Fibroblast of skin of abdomen (primary cell): ENCODE results near the gene HEXIM2.
"Not testable (repeated sequence)": the region's sequence is repeated elsewhere in the genome, so short reads cannot be mapped to it uniquely, and the experiment has no call there.

Experiments used
- DNase-seq: peaks from one replicate; pipeline ENCODE4 v3.0.0-alpha.2; 2013

Gene HEXIM2

GRCh38 chr17:45171338-45172231, 9.9 kb downstream of the HEXIM2 start:
- DNase-seq, result peak; percentile 48

- no peak for DNase-seq
These were observed 10.5 kb downstream of the HEXIM2 start for GRCh38 chr17:45172232-45172540.

DNA sequence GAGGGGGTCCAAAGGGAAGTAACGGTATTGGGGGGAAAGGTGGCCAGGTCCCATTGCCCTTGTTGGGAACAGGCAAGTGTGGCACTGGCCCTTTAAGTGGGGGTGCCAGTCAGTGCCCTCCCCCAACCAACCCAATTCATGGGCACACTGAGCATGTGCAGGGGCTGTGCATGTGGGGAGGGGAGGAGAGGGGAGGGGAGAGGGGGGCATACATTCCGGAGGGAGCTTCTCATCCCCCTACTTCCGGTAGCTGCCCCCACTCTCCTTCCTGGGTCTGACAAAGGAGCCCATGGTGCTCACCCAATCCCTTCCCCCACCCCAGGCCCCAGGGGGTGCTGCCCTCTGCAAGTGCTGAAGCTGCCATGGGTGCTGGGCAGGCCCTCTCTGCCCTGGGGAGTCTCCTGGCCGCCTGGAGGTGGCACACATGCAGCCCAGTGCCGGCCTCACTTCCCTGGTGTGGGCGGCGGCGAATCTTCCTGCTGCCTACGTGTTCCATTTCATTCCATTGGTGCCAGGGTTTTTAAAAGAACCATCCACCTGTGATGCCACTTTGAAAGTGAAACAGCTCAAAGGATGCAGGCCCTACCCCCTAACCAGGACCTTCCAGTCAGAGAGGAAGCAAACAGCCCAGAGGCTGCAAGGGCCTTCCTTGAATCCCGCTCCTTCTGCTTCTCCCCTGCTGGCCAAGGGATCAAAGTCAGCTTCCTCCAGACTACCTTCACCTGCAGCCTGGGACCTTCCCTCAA, 11.0 kb downstream of the HEXIM2 start:
- peak; percentile 90 for DNase-seq

GRCh38 chr17:45175759-45176115, 14.1 kb downstream of the HEXIM2 start:
- DNase-seq, result no peak

DNA sequence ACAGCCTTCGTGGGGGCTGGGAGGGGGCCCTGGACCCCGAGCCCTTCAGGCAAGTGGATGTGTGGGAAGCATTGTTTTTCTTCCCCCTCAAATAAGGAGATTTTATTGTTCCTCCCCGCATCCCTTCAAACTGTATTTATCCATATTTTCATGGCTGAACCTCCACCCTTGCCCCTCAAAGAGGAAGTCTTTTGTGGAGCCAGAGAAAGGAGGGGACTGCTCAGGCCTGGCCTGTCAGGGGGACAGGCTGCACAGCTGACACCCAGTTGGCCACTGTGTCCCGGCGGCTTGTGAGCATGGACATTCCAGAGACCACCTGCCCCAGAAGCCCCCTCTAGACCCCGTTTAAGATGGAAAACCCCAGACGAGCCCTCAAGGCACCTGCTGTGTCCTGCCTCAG, 15.9 kb downstream of the HEXIM2 start:
- DNase-seq, result no peak

GRCh38 chr17:45184144-45184543, 22.5 kb downstream of the HEXIM2 start:
- no peak for DNase-seq

DNA sequence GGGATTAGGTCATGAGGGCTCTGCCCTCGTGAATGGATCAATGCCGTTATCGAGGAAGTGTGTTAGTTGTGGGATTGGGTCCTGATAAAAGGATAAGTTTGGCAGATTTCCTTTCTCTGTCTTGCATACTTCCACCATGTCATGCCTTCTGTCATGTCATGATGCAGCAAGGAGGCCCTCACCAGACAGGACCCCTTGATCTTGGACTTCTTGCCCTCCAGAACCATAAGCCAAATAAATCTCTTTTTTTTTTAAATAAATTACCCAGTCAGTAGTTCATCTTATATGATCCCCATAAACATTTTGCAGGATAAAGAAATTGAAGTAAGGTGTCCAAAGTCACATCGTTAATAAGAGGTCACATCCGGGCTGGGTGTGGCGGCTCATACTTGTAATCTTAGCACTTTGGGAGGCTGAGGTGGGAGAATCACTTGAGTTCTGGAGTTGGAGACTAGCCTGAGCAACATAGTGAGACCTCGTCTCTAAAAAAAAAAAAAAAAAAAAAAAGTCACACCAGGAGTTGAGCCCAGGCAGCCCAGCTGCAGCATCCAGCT, 25.2 kb downstream of the HEXIM2 start:
- no peak for DNase-seq

DNA sequence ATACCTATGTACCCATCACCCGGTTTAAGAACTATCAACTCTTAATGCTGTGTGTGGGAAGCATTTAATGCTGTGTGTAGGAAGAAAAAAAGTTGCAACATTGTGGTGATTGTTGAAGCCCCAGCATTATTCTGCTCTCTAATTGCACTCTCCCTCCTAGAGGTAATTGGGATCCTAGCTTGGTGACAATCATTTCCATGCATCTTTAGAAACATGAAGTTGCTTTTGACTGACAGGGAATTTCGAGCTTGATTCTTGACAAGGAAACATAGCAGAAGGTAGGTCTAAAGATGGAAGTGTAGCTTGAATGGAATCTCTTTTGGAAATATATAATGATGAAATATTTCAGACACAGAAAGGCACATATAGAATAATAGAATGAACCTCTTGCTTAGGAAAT, 27.3 kb downstream of the HEXIM2 start:
- DNase-seq, result no peak

- DNase-seq, result no peak
These were observed 29.0 kb downstream of the HEXIM2 start for GRCh38 chr17:45190503-45191255.

DNA sequence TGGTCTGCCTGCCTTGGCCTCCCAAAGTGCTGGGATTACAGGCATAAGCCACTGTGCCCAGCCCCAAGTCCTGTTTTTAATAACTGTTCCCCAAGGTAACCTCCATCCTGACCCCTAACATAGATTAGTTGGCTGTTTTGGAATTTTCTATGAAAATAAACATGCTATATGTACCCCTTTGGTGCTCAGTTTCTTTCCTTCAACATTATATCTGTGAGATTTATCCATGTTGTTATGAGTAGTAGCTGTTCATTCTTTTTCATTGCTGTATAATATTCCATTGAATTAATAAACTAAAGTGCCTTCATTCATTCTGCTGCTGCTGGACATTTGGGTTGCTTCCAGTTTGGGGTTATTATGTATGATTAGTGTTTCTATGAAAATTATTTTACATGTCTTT, 33.7 kb downstream of the HEXIM2 start:
- DNase-seq, result no peak

GRCh38 chr17:45197108-45197507, 35.4 kb downstream of the HEXIM2 start:
- no peak for DNase-seq

DNA sequence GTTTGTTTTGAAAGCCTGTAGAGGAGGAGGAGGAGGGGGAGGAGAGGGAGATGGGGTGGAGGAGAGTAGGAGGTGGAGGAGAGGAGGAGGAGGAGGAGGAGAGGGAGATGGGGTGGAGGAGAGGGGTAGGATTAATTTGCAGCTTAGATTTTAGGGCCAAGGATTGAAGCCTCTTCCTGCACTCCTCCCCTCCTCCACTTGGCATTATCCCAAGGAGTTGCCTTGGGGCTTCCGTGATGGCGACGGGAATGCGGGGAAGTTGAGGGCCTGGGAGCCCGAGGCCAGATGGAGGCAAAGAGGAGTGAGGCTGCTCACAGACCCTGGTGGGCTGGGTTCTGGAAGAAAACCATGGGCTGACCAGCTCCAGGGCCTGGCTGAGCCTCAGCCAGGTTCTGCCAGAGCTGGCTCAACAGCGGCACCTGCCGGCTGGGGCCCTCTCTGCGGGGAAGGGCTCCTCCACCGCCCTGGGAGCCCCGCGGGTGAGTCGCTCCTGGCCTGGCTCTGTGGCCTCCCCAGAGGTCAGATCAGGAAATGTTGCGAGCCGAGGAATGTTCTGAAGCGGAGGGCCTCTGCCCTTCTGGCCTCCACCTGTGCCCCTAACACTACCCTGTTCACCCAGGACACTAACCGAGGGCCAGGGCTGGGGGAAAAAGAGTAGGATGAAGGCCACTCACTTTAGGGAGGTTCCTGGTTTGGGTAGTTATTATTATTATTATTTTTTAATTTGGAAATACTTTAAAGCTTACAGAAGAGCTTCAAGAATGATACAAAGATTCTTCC, 36.1 kb downstream of the HEXIM2 start:
- peak; percentile 83 for DNase-seq

GRCh38 chr17:45200701-45201100, 39.0 kb downstream of the HEXIM2 start:
- DNase-seq, result no peak

- DNase-seq, result no peak
These were observed 39.8 kb downstream of the HEXIM2 start for GRCh38 chr17:45201457-45201856.

DNA sequence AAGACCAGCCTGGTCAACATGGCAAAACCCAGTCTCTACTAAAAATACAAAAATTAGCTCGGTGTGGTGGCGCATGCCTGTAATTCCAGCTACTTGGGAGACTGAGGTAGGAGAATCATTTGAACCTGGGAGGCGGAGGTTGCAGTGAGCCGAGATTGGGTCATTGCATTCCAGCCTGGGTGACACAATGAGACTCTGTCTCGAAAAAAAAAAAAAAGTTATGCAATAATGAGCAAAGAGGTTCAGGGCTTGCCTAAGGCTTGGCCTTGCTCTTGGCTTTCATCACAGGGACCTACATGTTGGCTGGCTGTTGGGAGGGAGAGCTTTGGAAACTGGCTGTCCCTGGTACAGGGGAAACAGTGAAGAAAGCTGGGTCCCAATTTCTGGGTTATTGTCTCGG, 40.2 kb downstream of the HEXIM2 start:
- DNase-seq, result not testable (repeated sequence)

DNA sequence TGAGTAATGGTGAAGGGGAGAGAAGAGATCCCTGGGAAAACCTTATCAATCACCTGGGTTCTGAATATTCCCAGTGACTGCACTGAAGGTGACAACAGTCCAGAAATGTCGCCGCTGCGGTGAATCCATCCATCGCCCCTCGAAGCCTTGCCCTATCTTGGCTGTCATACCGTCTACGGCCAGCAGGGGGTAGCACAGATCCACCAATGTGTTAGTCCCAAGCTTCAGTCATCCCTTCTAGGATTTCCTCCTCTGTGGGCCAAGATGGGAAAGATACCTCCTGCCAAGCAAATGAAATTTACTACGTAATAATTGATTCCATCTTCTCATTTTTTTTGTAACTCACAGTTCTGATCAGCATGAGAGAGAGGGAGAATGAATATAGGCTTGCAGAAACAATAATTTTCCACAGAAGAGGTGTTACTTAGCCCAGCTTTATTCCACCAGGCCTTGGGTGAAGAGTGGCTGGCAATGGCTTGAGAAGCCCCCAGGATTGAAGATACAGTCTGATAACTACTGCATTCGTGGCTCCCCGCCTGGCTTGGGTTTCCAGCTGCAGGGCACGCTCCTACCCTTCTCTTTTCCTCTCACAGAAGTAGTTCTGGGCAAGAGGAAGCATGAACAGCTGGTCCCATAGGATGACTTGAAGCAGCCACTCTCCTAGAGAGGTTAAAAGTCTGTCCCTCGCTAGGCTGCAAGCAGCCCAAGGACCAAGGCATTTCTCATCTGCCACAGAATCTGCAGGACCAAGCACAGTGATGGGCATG, 57.4 kb downstream of the HEXIM2 start:
- DNase-seq, result peak; percentile 86
